Vagina (tissue), 2 donors: Measurements from ENCODE around the gene ELMO1. TPM values are rescaled to one million over a fixed set of nuclear protein-coding genes. Genes with fewer than 3 reads are reported as not detected.

ENCODE experiments used
- DNase-seq, 2 donors: peaks; one replicate each; pipeline ENCODE4 v3.0.0-alpha.2; 2017; ENCODE audit errors: extremely low spot score in 2 of 2
- H3K27ac ChIP-seq: fragments of 200-600 bp; sonication (generic); one replicate; pipeline ENCODE4 v1.5.1; 2019
- H3K27me3 ChIP-seq: fragments of 200-600 bp; sonication (generic); one replicate; pipeline ENCODE4 v1.5.1; 2019
- H3K36me3 ChIP-seq, 2 donors: fragments of 200-600 bp; sonication (generic); one replicate each; pipeline ENCODE4 v1.5.1; 2017 to 2019
- H3K4me1 ChIP-seq: fragments of 200-600 bp; sonication (generic); one replicate; pipeline ENCODE4 v1.5.1; 2019
- H3K4me3 ChIP-seq, 2 donors: fragments of 200-600 bp; sonication (generic); 1 replicate in 1 of 2; 2 replicates in 1 of 2; pipeline ENCODE4 v1.5.1; 2016 to 2019
- H3K9me3 ChIP-seq: fragments of 200-600 bp; sonication (generic); one replicate; pipeline ENCODE4 v1.5.1; 2019
- CTCF ChIP-seq, 3 experiments: fragments of 450-650 bp in 2 of 3; fragments of 200-600 bp in 1 of 3; sonication (generic) in 1 of 3; IDR thresholded peaks; one replicate each; pipeline ENCODE4 v1.5.1; 2017 to 2019; ENCODE audit warnings: antibody characterized with exemption in 3 of 3, mild to moderate bottlenecking in 2 of 3, moderate library complexity in 2 of 3
- POLR2A ChIP-seq, 2 donors: fragments of 450-650 bp; IDR thresholded peaks; one replicate each; pipeline ENCODE4 v1.6.1; 2017; ENCODE audit warnings: antibody characterized with exemption in 2 of 2, mild to moderate bottlenecking in 2 of 2, moderate library complexity in 2 of 2
- POLR2AphosphoS5 ChIP-seq, 2 donors: sonication (generic); formaldehyde crosslinking; IDR thresholded peaks; one replicate each; pipeline ENCODE4 v1.9.0; 2017; ENCODE audit warnings: antibody characterized with exemption in 2 of 2, mild to moderate bottlenecking in 2 of 2, low read depth in 1 of 2; ENCODE audit not compliant: insufficient read depth in 1 of 2
- intact Hi-C: fragments of 100-400 bp; cut with DNase I; formaldehyde crosslinking; loops from one replicate; pipeline ENCODE4 v1.15.1; 2023
- total RNA-seq: library from RNA; depleted of rRNA; stranded (reverse); fragments of >200 nt; gene quantifications from one replicate; pipeline ENCODE4 v1.2.3, GENCODE V29; 2016

Gene ELMO1
- total RNA-seq, 1 donor from 2014 or later = 74.4 TPM

DNA sequence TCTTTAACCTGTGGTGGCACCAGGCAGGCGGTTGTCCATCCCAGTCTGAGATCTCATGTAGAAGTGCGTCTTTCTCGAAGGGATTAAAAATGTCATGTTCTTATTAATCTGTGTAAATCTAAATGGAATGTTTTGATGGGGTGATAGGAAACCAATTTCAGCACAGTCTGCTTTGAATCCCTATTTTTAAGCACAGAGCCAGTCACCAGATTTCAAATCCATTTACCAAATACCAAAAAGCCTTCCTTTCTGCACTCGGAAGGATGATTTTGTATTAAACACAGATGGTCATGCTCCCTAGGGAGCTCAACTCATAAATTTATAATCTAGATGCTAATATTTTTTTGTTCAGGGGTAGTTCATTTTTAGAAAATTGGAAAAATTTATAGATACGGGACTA lies 563.8 kb downstream of the ELMO1 start:
- TF ChIP-seq POLR2A (IDR thresholded peaks at IDR 0.05) (no peak), POLR2AphosphoS5 (IDR thresholded peaks at IDR 0.05; ENCODE audit: insufficient read depth in 1 of 2, low read depth in 1 of 2) (no peak), CTCF (IDR thresholded peaks at IDR 0.05) (no peak)
- no peak for DNase-seq
- intact Hi-C loops = no loop called here
- no peaks in the 10 kb centered on the region for H3K4me1 ChIP-seq
- no peaks in the 10 kb centered on the region for H3K9me3 ChIP-seq
- no peaks in the 10 kb centered on the region for H3K27me3 ChIP-seq
- no peaks in the 10 kb centered on the region for H3K36me3 ChIP-seq
- no peak overlapping the region for H3K4me3 ChIP-seq
- no peak overlapping the region for H3K27ac ChIP-seq

- intact Hi-C loops = no loop called here
- H3K27me3 ChIP-seq = no peaks in the 10 kb centered on the region
- H3K36me3 ChIP-seq = no peaks in the 10 kb centered on the region
- H3K9me3 ChIP-seq = no peaks in the 10 kb centered on the region
- H3K4me1 ChIP-seq = no peaks in the 10 kb centered on the region
- TF ChIP-seq POLR2AphosphoS5 (IDR thresholded peaks at IDR 0.05; ENCODE audit: insufficient read depth in 1 of 2, low read depth in 1 of 2) (no peak), CTCF (IDR thresholded peaks at IDR 0.05) (no peak), POLR2A (IDR thresholded peaks at IDR 0.05) (no peak)
- no peak overlapping the region for H3K4me3 ChIP-seq
- DNase-seq = no peak
- no peak overlapping the region for H3K27ac ChIP-seq
These were observed 564.3 kb downstream of the ELMO1 start for GRCh38 chr7:36884351-36884750.

- no peak overlapping the region for H3K4me3 ChIP-seq
- no peaks in the 10 kb centered on the region for H3K27me3 ChIP-seq
- H3K4me1 ChIP-seq = no peaks in the 10 kb centered on the region
- H3K9me3 ChIP-seq = no peaks in the 10 kb centered on the region
- TF ChIP-seq CTCF (IDR thresholded peaks at IDR 0.05) (no peak), POLR2A (IDR thresholded peaks at IDR 0.05) (no peak), POLR2AphosphoS5 (IDR thresholded peaks at IDR 0.05; ENCODE audit: insufficient read depth in 1 of 2, low read depth in 1 of 2) (peak in 1 of 2 donors; percentile 43)
- intact Hi-C loops = no loop called here
- no peak for DNase-seq
- H3K27ac ChIP-seq = no peak overlapping the region
- peaks cover 0 to 4% of the 10 kb centered on the region in 2 donors for H3K36me3 ChIP-seq
These were observed 567.3 kb downstream of the ELMO1 start for GRCh38 chr7:36881233-36881874.

DNA sequence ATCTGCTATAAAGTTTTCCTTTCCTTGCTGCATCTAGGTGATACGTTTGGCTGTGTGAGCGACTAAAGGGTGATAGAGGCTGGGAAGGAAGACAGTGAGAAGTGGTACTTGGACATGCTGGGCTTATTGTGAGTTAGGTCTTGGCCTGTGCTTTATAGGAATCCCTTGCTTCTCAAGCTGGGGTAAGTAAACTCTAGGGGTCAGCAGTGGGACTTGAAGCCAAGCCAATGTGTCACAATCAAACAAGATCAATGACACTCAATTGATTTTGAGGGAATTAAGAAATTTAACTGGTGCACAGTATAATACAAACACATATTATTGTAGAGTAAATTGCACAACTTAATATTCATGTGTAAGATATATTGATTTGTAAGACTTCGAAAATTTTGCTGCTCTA lies 568.6 kb downstream of the ELMO1 start:
- Histone ChIP-seq H3K4me1 (no peaks in the 10 kb centered on the region), H3K27me3 (no peaks in the 10 kb centered on the region), H3K4me3 (no peak overlapping the region), H3K27ac (no peak overlapping the region), H3K9me3 (no peaks in the 10 kb centered on the region), H3K36me3 (peaks cover 0 to 4% of the 10 kb centered on the region in 2 donors)
- DNase-seq = no peak
- TF ChIP-seq CTCF (IDR thresholded peaks at IDR 0.05) = no peak
- TF ChIP-seq POLR2A (IDR thresholded peaks at IDR 0.05) = no peak
- no peak for TF ChIP-seq POLR2AphosphoS5 (IDR thresholded peaks at IDR 0.05; ENCODE audit: insufficient read depth in 1 of 2, low read depth in 1 of 2)
- intact Hi-C loops = no loop called here

GRCh38 chr7:36879021-36879420 lies 569.6 kb downstream of the ELMO1 start:
- Histone ChIP-seq H3K4me1 (no peaks in the 10 kb centered on the region), H3K9me3 (no peaks in the 10 kb centered on the region), H3K27ac (no peak overlapping the region), H3K4me3 (no peak overlapping the region), H3K36me3 (peaks cover 0 to 4% of the 10 kb centered on the region in 2 donors), H3K27me3 (no peaks in the 10 kb centered on the region)
- TF ChIP-seq POLR2AphosphoS5 (IDR thresholded peaks at IDR 0.05; ENCODE audit: insufficient read depth in 1 of 2, low read depth in 1 of 2) = no peak
- TF ChIP-seq CTCF (IDR thresholded peaks at IDR 0.05) = no peak
- no peak for TF ChIP-seq POLR2A (IDR thresholded peaks at IDR 0.05)
- DNase-seq = no peak
- intact Hi-C loops = no loop called here
